GM18858 (cell line): ENCODE results near the gene CENPU.

Source experiments
- ATAC-seq: cut with Tn5 transposase; IDR thresholded peaks from one replicate; pipeline ENCODE4 v1.9.1; 2021; ENCODE audit not compliant: unreplicated experiment

Gene CENPU

DNA sequence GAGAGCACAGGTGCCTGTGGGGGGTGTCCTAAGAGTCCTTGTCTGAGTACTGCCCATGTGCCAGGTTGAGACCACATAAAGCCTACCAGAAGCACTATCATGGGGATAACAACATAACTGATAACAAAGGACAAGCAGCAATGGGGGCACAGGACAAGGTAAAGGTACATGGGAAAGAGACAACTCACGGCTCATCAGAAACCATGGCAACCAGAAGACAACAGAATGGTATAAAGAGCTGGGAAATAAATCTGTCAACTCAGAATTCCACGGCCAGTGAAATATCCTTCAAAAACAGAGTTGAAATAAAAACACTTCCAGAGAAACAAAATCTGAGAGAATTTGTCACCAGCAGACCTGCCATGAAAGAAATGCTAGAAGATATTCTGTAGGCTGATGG lies 20.0 kb downstream of the CENPU start:
- ATAC-seq: no peak

DNA sequence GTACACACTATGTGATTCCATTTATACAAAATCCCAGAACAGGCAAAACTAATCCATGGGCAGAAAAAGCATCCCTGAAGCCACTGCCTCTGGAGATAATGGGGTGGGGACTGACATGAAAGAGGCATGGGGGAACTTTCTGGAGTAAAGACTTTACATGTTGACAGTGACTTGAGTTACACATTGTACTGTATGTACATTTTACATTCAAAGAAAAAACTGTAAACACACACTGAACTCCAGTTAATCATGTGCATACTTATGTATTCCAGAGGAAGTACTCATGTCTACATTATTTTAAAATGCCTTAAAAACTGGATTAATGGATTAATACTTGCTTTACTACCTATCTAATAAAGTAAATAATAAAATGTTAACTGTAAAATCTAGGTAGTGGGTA lies 21.6 kb downstream of the CENPU start:
- ATAC-seq: no peak

DNA sequence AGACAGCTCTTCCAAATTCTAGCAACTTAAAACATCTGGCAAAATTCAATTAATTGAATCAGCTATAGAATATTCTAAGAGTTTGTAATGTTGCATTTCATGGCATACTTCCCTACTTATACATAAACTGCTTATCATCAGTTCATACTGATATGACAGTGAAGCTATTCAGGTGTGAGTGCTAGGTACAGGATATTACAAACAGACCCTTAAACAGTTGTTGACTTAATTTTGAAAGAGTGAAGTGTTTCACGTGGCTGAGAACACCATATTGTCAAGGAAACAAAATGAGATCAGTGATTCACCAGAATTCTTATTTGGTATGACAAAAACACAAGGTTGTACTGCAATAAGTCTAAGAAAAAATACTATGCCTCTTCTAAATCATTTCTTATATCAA lies 27.4 kb downstream of the CENPU start:
- no peak for ATAC-seq

DNA sequence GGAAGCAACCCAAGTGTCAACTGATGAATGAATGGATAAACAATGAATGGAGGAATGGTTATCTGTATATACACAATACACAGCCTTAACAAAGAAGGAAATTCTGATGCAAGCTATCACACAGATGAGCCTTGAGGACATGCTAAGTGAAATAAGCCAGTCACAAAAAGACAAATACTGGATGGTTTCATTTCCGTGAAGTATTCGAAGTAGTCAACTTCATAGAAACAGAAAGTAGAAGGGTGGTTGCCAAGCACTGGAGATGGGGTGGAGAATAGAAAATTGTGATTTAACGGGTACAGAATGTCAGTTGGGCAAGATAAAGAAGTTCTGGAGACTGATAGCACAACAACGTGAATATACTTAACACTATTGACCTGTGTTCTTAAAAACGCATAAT lies 28.2 kb downstream of the CENPU start:
- ATAC-seq: no peak

DNA sequence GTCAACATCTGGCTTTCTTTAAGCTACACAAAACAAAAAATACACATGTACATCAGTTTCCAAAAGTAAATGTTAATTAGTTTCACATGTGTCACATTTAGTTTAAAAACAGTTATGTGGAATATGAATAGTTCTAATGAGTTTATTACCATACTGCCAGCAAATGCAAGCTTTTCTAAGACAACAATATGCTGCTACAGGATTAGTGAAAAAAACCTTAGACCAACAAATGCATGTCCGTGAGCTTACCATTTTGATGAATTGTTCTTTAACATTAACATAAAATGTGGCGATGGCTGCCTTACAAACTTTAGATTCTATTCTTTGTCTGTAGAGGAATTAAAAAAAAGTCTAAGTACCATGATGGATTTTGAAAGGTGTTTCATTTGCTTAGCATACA lies 31.8 kb downstream of the CENPU start:
- no peak for ATAC-seq

DNA sequence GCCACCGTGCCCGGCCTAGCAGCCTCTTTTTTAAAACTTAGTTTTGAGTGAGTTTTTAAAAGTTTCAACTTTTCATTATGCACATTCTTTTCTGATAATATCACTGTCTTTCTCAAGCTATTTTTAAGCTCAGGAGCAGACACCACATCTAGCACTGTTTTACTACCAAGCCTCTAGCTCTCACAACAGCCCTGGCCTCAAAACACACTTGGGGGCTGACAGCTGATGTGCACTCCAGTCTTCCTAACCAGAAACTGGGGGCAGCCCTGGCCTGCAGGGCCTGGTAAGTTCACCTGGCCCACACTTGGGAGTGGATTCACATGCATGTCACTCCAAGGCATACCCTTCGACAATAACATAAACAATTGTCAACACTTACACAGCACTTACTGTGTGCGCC lies 34.0 kb downstream of the CENPU start:
- no peak for ATAC-seq

DNA sequence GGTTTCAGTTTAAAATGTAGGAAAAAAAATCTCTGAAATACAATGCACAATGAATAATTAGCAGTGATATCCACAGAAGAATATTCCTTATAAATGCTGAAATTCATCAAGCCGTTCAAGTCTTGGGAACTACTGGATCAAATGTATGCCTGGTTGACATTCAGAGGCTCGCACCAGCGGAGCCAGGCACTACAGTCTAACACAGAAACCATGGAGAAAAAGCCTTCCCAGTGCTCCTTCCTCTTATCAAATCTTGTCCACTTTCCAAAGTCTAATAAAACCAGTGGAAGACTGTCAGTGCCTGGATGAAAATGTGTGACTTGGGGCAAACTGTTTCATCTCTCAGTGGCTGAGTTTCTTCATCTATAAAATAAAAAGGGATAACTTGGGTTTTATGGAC lies 35.9 kb downstream of the CENPU start:
- ATAC-seq: no peak

DNA sequence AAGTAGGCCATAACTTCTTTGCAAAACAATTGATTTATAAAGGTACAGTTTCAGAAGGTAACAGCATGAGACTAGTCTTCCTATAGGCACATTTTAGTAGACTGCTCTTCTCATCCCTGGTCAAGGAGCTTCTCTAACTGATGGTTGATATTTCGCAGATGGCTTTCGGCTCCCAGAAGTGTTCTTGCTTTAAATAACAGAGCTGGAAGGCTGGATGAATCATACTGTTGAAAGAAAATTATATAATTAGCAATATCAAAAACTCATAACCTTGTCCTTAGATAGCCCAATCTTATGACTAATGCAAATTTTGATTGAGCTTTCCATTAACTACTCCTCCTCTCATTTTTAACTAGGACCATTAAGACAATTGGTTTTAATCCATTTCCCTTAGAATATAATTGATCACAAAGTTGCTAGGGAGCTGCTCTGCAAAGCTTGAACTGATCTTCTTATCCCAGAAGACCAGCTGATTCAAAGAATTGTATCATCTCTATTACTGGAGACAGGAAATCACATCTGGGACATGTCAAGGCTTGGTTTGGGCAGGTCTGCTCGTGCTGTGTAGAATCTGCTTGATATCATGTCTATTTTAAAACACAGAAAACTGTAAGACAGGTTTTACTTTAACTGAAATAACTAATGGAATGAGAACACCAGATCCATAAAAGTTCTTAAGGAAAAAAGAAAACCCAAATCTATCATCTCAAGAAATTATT lies 38.6 kb downstream of the CENPU start:
- no peak for ATAC-seq

DNA sequence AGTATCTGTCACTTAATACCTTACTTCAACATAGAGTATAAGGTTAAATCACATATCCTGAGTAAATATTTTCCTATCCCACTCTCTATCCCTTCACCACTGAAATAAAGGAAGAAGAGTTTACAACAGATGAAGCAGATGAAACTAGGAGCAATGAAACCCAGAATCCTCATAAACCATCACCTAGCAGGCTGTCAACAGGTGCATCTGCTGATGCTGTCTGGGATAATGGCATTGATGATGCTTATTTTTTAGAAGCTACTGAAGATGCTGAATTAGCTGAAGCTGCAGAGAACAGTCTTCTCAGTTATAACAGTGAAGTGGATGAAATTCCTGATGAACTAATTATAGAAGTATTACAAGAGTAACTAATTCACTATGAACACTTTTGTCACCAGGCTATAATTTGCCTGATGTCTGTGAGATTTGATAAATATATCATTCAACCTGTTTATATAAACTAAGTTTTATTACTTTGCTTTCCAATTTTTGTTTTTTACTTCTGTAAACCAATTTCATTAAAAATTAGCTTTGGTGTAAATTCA lies 39.4 kb downstream of the CENPU start:
- ATAC-seq: no peak

DNA sequence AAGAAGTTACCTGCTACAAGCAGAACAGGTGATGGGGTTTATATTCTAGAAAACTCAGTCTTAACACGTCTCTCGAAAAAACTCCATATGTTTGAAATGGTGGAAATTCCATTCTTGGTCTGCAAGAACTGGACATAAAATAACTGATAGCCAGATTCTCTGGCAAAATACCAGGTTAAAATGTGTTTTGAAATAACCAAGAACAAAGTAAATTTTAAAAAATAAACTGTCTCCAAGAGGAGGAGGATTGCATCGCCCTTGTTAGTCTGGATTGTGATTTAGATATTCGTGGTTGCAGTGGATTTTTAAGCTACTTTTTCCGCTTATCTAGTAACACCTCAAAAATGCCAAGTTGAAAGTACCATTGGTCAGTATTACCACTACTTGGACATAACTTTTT lies 40.8 kb downstream of the CENPU start:
- no peak for ATAC-seq

DNA sequence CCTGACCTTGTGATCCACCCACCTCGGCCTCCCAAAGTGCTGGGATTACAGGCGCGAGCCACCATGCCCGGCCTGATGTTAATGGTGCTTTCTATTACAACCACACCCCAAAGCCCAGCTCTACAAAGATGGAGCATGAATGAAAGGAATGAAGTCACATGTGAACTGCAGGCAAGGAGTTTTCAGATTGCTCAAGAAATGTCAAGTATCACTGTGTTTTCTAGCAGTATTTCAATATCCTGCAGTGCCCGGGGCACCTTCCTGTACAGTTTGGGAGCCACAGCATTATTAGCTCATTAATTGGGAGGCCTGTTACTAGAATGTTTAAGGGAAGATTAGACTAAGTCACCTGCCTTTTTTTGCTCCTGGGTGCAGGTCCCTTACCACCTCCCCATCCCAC lies 44.2 kb downstream of the CENPU start:
- ATAC-seq: no peak

DNA sequence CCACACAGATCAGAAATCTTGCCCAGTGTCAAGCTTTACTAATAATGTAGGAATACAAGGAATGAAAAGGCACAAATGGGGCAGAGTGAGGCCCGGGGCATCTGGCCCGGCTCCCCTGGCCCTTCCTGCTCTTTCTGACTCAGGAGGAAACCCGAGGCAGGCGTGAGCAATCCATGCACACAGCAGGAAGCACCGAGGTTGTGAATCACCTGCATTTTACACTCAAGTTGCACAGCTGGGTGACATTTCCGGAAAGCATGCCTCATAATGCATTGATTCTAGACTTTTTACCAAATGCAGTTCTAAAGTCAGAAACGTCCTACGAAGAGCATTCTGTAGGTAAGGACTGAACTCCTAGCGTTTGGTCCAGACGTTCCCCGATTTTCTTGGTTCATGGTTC lies 45.4 kb downstream of the CENPU start:
- no peak for ATAC-seq

DNA sequence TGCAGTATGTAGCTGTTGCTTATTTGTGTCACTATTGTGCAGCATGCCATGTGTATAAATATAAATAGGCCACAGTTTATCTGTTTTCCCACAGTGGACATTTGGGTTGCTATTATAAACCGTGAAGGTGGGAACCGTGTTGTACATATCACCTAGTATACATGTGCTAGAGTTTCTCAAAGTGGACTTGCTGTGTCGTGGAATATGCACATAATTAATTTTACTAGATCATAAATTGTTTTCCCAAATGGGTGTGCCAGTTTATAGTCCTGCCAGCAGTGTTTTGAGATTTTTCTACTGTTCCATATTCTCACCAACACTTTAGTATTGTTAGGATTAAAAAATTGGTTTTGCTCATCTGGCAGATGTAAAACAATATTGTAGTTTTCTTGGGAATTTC lies 45.9 kb downstream of the CENPU start:
- no peak for ATAC-seq

DNA sequence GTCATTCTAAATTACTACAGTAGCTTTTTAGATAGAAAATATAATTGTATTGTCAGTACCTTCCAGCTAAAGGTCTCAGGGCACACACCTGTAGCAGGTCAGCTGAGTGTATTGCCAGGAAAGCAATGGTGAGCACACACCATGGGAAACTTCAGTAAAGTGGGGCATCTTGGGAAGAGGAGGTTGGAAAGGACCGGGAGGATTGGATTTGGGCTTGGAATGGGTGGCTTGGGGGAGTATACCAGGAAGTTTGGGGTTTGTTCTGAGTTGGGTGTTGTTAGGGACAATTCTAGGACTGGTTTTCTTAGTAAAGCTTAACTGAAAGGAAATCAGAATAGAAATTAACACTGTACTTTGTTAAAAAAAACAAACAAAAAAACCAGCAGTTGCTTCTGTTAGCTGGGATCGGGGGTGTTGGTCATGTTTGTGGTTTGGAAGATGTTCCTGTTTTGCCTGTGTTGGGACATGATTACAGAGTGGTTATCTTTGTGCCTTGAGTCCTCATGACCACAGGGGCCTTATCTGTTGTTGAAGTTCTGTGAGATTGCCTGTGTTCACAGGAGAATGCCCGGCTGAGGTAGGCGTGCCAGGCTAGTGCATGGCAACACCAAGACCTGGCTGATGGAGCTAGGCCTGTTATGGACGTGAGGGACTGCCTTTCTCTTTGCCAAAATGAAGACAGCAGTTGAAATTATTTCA lies 49.3 kb downstream of the CENPU start:
- ATAC-seq: no peak

DNA sequence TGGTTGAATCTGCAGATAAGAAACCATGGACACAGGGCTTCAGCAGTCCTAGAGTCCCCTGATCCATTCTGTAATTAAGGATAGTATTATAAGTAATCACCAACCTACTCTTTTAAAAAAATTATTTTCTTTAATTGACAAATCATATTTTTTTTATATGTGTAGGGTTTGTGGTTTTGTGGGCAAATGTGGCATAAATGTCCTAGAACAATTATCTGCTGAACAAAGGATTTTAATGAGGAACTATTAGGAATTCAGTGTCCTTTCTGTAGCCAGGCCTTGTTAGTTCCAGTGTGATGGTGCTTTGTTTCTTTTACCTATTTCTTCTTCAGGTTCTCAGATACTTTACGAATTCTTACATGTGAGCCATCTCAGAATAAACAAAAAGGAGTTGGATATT lies 52.0 kb downstream of the CENPU start:
- no peak for ATAC-seq

DNA sequence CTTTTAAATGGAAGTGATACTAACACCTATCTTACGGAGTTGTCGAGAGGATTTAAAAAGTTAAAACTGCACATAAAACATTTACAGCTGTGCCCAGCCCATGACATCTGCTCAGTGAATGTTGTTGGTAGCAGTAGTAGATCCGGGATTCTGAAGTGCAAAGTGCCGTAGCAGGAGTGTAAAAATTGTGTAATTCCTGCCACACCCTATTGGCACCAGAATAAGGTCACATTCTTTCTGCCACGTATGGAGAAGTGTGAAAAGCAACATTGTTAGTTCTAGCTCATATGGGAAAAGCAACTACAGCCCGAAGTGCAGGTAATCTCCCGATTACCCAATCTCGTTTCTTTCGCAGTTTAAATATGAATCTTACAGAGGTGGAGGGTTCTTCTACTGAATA lies 53.2 kb downstream of the CENPU start:
- ATAC-seq: no peak

DNA sequence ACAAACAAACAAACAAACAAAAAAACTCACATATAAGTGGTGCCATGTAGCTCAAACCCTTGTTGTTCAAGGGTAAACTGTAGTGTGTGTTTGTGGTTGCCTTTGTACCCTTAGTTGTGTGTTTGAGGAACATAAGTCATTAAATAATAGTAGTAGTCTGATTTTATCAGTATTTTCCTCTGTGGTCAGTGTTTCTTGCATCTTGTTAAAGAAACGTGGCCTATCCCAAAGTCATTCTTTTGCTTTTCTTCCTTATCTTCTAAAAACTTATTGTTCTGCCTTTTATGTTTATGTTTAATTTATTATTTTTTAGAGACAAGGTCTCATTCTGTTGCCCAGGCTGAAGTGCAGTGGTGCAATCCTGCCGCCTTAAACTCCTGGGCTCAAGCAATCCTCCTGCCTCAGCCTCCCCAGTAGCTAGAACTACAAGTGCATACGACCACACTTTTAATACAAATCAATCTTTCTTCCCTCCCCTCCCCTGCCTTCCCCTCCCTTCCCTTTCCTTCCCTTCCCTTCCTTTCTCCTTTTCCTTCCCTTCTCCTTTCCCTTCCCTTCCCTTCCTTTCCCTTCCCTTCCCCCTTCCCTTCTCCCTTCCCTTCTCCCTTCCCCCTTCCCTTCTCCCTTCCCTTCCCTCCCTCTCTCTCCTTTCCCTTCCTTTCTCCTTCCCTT lies 57.9 kb downstream of the CENPU start:
- ATAC-seq: no peak

DNA sequence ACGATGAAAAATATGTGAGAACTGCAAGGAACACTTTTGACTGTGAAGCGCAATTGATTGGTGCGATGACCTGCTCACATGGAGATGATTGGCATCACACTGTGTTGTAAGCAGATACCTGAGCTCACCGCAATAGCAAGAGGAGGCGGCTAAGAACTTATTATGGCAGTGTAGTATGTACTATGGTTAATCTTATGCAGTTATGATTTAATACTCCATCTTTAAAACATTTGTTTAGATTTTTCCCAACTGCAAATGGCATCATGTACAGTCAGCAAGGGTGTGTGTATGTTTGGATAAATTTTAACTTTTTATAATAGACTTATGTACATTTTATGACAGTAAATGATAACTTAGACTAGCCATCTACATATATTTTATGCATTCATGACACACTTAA lies 58.9 kb downstream of the CENPU start:
- ATAC-seq: no peak

DNA sequence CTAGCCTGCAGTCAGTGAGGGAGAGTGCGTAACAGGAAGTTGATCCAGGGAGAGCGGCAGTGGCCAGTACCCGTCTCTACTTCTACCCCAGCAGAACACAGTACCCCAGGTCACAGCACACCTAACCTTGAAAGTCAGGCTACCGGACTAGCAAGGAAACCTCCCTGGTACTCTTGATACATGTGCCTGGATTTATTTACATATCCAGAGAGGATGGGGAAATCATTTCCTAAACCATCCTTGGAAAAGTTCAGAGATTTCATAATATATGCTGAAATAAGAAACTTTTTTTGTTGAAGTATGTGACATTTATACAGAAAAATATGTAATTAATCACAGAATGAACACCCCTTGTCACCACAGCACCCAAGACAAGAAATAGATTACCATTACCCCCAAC lies 59.9 kb downstream of the CENPU start:
- no peak for ATAC-seq

DNA sequence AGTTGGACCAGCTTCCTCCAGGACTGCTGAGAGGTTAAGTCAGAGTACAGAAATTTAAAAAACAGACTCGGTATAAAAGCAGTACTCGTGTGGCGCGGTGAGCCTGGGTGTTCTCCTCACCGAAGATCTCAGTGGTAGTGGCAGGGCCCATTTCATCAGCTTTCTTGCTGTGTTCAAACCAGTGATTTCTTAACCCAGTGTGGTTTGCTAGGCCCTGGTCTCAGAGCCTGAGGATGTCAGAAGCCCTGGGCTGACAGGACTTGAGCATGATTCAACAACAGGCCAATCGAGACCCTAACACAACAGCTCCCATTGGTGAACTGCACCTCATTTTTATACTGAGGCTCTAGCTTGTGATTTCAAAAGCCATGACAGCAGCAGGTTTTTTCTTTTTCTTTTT lies 61.2 kb downstream of the CENPU start:
- no peak for ATAC-seq

DNA sequence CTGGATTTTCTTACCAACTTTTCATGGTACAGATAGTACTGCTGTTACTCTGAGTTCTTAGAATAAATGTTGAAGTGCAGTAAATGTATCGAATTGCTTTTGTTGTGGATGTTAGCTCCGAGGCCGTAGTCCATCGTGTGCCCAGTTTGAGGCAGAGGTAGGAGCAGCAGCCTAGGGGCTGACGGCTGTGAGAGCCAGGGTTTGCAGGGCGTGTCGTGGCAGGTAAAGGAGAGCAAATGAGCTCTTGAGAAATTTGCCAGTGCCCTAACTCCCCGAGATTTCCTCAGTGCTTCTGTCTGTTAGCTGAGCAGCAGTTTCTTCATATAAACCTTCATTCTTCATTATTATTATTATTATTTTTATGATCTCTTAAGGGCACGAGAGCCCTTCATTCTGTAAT lies 62.8 kb downstream of the CENPU start:
- no peak for ATAC-seq

DNA sequence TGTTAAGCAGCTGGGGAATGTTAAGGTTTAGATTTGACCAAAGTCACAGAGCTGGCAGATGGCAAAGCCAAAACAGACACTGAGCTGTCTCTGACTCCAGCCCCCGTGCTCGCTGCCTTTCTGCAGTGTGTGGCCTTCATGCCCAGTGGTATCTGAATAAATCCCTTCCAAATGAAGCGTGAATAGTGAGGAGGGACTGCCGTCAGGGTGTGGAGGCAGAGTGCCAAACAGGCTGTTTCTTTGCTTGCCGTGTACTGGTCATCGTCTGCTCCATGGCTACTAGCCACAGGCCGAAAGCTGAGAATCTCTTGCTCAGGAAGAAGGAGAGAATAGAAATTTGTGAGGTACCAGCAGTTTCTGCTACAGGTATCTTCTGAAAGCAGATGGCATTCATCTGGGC lies 64.6 kb downstream of the CENPU start:
- no peak for ATAC-seq
